HepG2 (cell line): ENCODE data around the gene NLRP6. TPM values are rescaled to one million over a fixed set of nuclear protein-coding genes. Genes with fewer than 3 reads are reported as not detected.

Source experiments
- ATAC-seq: fragments of 200-7000 bp; cut with Tn5 transposase; 3 replicates; pipeline ENCODE4 v1.9.1; 2020; ENCODE audit warnings: mild to moderate bottlenecking, moderate library complexity
- BruUV-seq: library from RNA; stranded (reverse); fragments of 400-500 nt; replicated peaks from 2 replicates; lab custom pipeline; 2021; lab: Mats Ljungman, UMichigan
- CTCF ChIA-PET: fragments of 300-600 bp; formaldehyde crosslinking; extraction: SDS; loops from one replicate; lab custom pipeline; 2021; ENCODE audit warnings: low total read pairs, inconsistent platforms, low intra/inter-chr PET ratio; lab: Yijun Ruan, JAX
- POLR2A ChIA-PET: fragments of 350-600 bp; sonication (Branson Sonifier 250); formaldehyde crosslinking; loops from one replicate; lab custom pipeline; 2020; ENCODE audit warnings: antibody characterized with exemption, inconsistent platforms; lab: Yijun Ruan, JAX
- DNase-seq: peaks from one replicate; pipeline ENCODE4 v3.0.0-alpha.2; 2015; ENCODE audit warnings: low spot score
- FAIRE-seq: peaks from 3 replicates; lab custom pipeline; 2011; peaks lifted over from hg19 to GRCh38; lab: Jason Lieb, UNC
- H2AFZ ChIP-seq: one replicate; pipeline ENCODE4 v1.6.1; 2011; ENCODE audit warnings: low read length, inconsistent platforms
- H3K27ac ChIP-seq: fragments of 300-600 bp; 3 replicates; pipeline ENCODE4 v1.8.0; 2011; ENCODE audit warnings: mixed run types, mild to moderate bottlenecking, mixed read lengths, low read length, inconsistent platforms; ENCODE audit not compliant: insufficient read depth; ENCODE audit errors: extremely low read length
- H3K27me3 ChIP-seq, 2 experiments: fragments of 200-600 bp in 1 of 2; 2 replicates in 1 of 2; 3 replicates in 1 of 2; pipeline versions ENCODE4 v1.6.0 to v1.8.0; 2011; ENCODE audit warnings: low read length in 2 of 2, mild to moderate bottlenecking in 2 of 2, moderate library complexity in 2 of 2, inconsistent platforms in 1 of 2; ENCODE audit not compliant: insufficient read depth in 2 of 2, control insufficient read depth in 1 of 2
- H3K36me3 ChIP-seq, 2 experiments: fragments of 200-600 bp in 1 of 2; replicated peaks in 1 of 2; 2 replicates in 1 of 2; 3 replicates in 1 of 2; pipeline versions ENCODE4 v1.5.1 to v1.8.0; 2011; ENCODE audit warnings: low read length in 2 of 2, inconsistent platforms in 1 of 2; ENCODE audit not compliant: insufficient read depth in 2 of 2, control insufficient read depth in 1 of 2
- H3K4me1 ChIP-seq: 2 replicates; pipeline ENCODE4 v1.5.1; 2012; ENCODE audit warnings: low read length, inconsistent platforms; ENCODE audit not compliant: insufficient read depth
- H3K4me2 ChIP-seq: 2 replicates; pipeline ENCODE4 v1.6.0; 2011; ENCODE audit warnings: low read depth, low read length, inconsistent platforms
- H3K4me3 ChIP-seq, 3 experiments: fragments of 200-600 bp in 1 of 3; sonication (generic), shearing (Covaris generic) in 1 of 3; replicated peaks in 1 of 3; 2 replicates each; pipeline ENCODE4 v1.5.1; 2011 to 2016; ENCODE audit warnings: low read length in 3 of 3, inconsistent platforms in 2 of 3, low read depth in 2 of 3, mild to moderate bottlenecking in 2 of 3, control low read depth in 1 of 3, mixed read lengths in 1 of 3; ENCODE audit not compliant: insufficient read depth in 1 of 3
- H3K79me2 ChIP-seq: one replicate; pipeline ENCODE4 v1.6.1; 2011; ENCODE audit warnings: low read length, inconsistent platforms; ENCODE audit not compliant: insufficient read depth
- H3K9ac ChIP-seq: 2 replicates; pipeline ENCODE4 v1.6.0; 2011; ENCODE audit warnings: mild to moderate bottlenecking, low read depth, low read length, inconsistent platforms; ENCODE audit not compliant: insufficient read depth
- H3K9me3 ChIP-seq: 2 replicates; pipeline ENCODE4 v1.5.1; 2012; ENCODE audit warnings: mild to moderate bottlenecking, low read length
- H4K20me1 ChIP-seq: 2 replicates; pipeline ENCODE4 v1.6.0; 2011; ENCODE audit warnings: inconsistent platforms, mild to moderate bottlenecking, low read length, moderate library complexity; ENCODE audit not compliant: insufficient read depth
- ATF7 ChIP-seq, 2 experiments: fragments of 450-650 bp in 1 of 2; sonication (generic) in 1 of 2; formaldehyde crosslinking in 1 of 2; IDR thresholded peaks; 2 replicates each; pipeline versions ENCODE4 v1.4.0 to v1.6.1; 2016 to 2020; ENCODE audit warnings: antibody characterized with exemption in 1 of 2, mild to moderate bottlenecking in 1 of 2, missing genetic modification reagents in 1 of 2
- FLYWCH1 ChIP-seq: sonication (generic); formaldehyde crosslinking; IDR thresholded peaks from 2 replicates; pipeline ENCODE4 v1.8.1; 2023; ENCODE audit warnings: mild to moderate bottlenecking, missing genetic modification reagents
- MEIS1 ChIP-seq: sonication (generic); formaldehyde crosslinking; IDR thresholded peaks from 2 replicates; pipeline ENCODE4 v1.9.0; 2021; ENCODE audit warnings: mild to moderate bottlenecking, missing genetic modification reagents, moderate library complexity, borderline replicate concordance
- PHF8 ChIP-seq: sonication (generic); formaldehyde crosslinking; IDR thresholded peaks from 2 replicates; pipeline ENCODE4 v1.5.0; 2020; ENCODE audit warnings: missing genetic modification reagents
- RBM22 ChIP-seq: fragments of 200-400 bp; formaldehyde crosslinking; optimal IDR thresholded peaks from 2 replicates; pipeline ENCODE3; 2017; ENCODE audit warnings: mild to moderate bottlenecking, low read length, moderate library complexity
- ZNF260 ChIP-seq: sonication (generic); formaldehyde crosslinking; IDR thresholded peaks from 2 replicates; pipeline ENCODE4 v1.4.0; 2020; ENCODE audit warnings: missing genetic modification reagents, low read depth, mild to moderate bottlenecking, borderline replicate concordance
- ZNF382 ChIP-seq: sonication (generic); formaldehyde crosslinking; IDR thresholded peaks from 2 replicates; pipeline ENCODE4 v1.5.0; 2020; ENCODE audit warnings: missing genetic modification reagents, mild to moderate bottlenecking, borderline replicate concordance
- ZNF556 ChIP-seq: sonication (generic); formaldehyde crosslinking; IDR thresholded peaks from 2 replicates; pipeline ENCODE4 v1.4.0; 2020; ENCODE audit warnings: mild to moderate bottlenecking, missing genetic modification reagents, borderline replicate concordance
- ZNF672 ChIP-seq: sonication (generic); formaldehyde crosslinking; IDR thresholded peaks from 2 replicates; pipeline ENCODE4 v1.8.1; 2022; ENCODE audit warnings: missing genetic modification reagents
- ZNF891 ChIP-seq: sonication (generic); formaldehyde crosslinking; IDR thresholded peaks from 2 replicates; pipeline ENCODE4 v1.5.0; 2020; ENCODE audit warnings: mild to moderate bottlenecking, missing genetic modification reagents
- WGBS: methylation state at CpG from one replicate; pipeline ENCODE4 v1.1.6; 2017; ENCODE audit warnings: low lambda C conversion rate; 5-methylcytosine and 5-hydroxymethylcytosine counted together
- in situ Hi-C: cut with HindIII; loops from 2 replicates; pipeline ENCODE4 v1.10.0; 2017; ENCODE audit warnings: low pct_unique_long_range_greater_than_20kb; ENCODE audit not compliant: extremely low pct_ligation_motif_present
- intact Hi-C: fragments of 100-400 bp; cut with micrococcal nuclease; formaldehyde crosslinking; loops from one replicate; pipeline ENCODE4 v1.10.0; 2022; ENCODE audit not compliant: unreplicated experiment
- polyA plus RNA-seq, 8 experiments: library from polyadenylated mRNA; depleted of rRNA in 3 of 8; stranded (reverse) in 7 of 8; unstranded in 1 of 8; fragments of >200 nt; fragmentation: Illumina TruSeq in 4 of 8; extraction: Trizol in 4 of 8; gene quantifications; 2 replicates each; pipeline versions ENCODE4 v1.2.1 to v1.2.3, GENCODE V29; 2011 to 2016; ENCODE audit warnings: low read depth in 4 of 8, missing spikeins in 1 of 8, mixed read lengths in 1 of 8; ENCODE audit not compliant: insufficient read depth in 1 of 8
- total RNA-seq, 5 experiments: library from RNA; depleted of rRNA; stranded (reverse); fragments of >200 nt; fragmentation: Illumina TruSeq; extraction: Trizol; gene quantifications; 2 replicates each; pipeline ENCODE4 v1.2.3, GENCODE V29; 2016; ENCODE audit warnings: low read depth in 1 of 5
- TF ChIP-seq, protein P1 (sequence below): sonication (generic); formaldehyde crosslinking; IDR thresholded peaks from 2 replicates; pipeline ENCODE4 v1.8.1; 2023; ENCODE audit warnings: mild to moderate bottlenecking, missing genetic modification reagents
- TF ChIP-seq, protein P2 (sequence below): IDR thresholded peaks from 2 replicates; pipeline ENCODE4 v1.6.1; 2016; ENCODE audit warnings: low read depth, control low read depth
- TF ChIP-seq, protein P3 (sequence below): sonication (generic); formaldehyde crosslinking; conservative IDR thresholded peaks from 2 replicates; pipeline ENCODE4 v1.8.0; 2022; ENCODE audit warnings: mild to moderate bottlenecking, moderate library complexity, missing genetic modification reagents

The NLRP6 gene
- total and polyA plus RNA-seq, 2 of the 13 experiments (the other 11 are each of a cell fraction or from before 2014, with no cell fraction given): not detected

DNA sequence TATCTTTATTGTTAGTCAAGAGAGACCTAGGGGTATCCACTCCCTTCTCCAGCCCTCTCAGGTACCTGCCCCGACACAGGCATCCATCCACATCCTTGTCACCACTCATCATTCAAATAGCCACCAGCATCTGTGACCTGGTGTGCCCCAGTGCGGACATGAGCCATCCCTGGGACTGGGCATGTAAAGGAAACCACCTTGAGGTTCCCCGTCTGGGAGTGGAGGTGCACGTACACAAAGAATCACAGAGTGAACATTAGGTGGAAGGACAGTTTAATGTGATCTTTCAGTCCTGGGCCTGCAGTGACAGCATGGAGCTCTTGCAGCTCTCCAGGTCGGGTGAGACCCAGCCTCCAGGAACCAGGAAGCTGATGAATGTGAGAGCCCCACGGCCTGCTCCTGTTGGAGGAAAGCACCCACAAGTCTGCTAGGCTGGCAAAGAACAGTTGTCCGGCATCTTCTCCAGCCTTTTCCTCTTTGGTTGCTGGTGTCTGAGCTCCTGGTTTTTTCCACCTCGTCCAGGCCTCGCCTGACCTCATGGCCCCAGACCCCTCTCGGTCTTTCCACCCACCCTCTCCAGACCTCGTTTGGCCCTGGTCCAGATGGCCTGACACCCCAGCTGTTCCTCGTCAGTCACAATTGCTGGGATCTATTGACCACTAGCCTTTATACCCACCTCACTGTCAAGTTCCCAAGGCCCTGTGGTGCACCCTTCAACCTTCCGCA is 24.9 kb upstream of the NLRP6 start:
- H2AFZ ChIP-seq: no peak overlapping the region
- in situ Hi-C loops: no loop called here
- no TSS peak for BruUV-seq
- POLR2A ChIA-PET: no interaction called here
- no peak overlapping the region for H3K4me2 ChIP-seq
- no peak for ATAC-seq
- H3K9ac ChIP-seq: no peak overlapping the region
- no peak for DNase-seq
- H3K36me3 ChIP-seq: peaks cover 28 to 40% of the 10 kb centered on the region in 2 experiments; a peak in 4 of 5 replicates
- peaks cover 8% of the 10 kb centered on the region; the same call in 1 of the 2 replicates for H3K4me1 ChIP-seq
- H3K27ac ChIP-seq: no peak overlapping the region
- H3K79me2 ChIP-seq: no peaks in the 10 kb centered on the region
- H3K27me3 ChIP-seq: no peaks in the 10 kb centered on the region
- WGBS: 92% methylated on average over 12 of the region's 13 CpGs
- no peak for FAIRE-seq
- no peak overlapping the region for H3K4me3 ChIP-seq
- CTCF ChIA-PET: no interaction called here
- peak; percentile 72 for TF ChIP-seq RBM22
- no peak for TF ChIP-seq PHF8 (CRISPR knock-in tag)
- TF ChIP-seq, protein P1, sequence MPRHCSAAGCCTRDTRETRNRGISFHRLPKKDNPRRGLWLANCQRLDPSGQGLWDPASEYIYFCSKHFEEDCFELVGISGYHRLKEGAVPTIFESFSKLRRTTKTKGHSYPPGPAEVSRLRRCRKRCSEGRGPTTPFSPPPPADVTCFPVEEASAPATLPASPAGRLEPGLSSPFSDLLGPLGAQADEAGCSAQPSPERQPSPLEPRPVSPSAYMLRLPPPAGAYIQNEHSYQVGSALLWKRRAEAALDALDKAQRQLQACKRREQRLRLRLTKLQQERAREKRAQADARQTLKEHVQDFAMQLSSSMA: no peak
- TF ChIP-seq FLYWCH1 (CRISPR knock-in tag): no peak
- no peak for TF ChIP-seq ZNF260 (CRISPR knock-in tag)
- no peak for TF ChIP-seq ZNF672 (CRISPR knock-in tag)
- TF ChIP-seq ZNF891 (CRISPR knock-in tag): no peak
- TF ChIP-seq, all 625 proteins: peak for 1
- H4K20me1 ChIP-seq: no peaks in the 10 kb centered on the region
- H3K9me3 ChIP-seq: no peaks in the 10 kb centered on the region
- intact Hi-C loops: no loop called here

DNA sequence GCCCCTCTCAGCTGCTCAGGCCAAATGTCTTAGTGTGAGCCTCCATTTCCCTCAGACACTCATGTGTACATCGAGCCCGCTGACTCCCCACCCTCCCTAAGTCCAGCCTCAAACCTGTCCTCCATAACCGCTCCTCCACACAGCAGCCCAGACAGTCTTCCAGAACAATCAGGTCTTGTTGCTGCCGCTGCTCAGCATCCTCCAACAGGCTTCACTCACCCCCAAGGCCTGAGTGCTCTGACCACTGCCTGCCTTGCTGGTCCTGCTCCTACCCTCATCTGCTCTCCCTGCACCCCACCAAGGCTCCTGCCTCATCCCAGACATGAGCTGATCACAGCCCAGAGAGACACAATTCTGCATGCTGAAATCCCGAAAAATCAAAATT is 24.3 kb upstream of the NLRP6 start:
- Histone ChIP-seq H3K9me3 (no peaks in the 10 kb centered on the region), H3K4me1 (peaks cover 8% of the 10 kb centered on the region; the same call in 1 of the 2 replicates), H2AFZ (no peak overlapping the region), H3K9ac (no peak overlapping the region), H4K20me1 (no peaks in the 10 kb centered on the region), H3K27ac (no peak overlapping the region), H3K4me3 (no peak overlapping the region), H3K36me3 (peaks cover 24 to 34% of the 10 kb centered on the region in 2 experiments; a peak in 4 of 5 replicates), H3K27me3 (no peaks in the 10 kb centered on the region), H3K79me2 (no peaks in the 10 kb centered on the region), H3K4me2 (no peak overlapping the region)
- DNase-seq (no peak), FAIRE-seq (no peak), ATAC-seq (no peak)
- intact Hi-C loops: no loop called here
- TF ChIP-seq ATF7 (IDR thresholded peaks at IDR 0.05) (no peak), ATF7 (CRISPR knock-in tag; IDR thresholded peaks at IDR 0.05) (no peak), ZNF556 (CRISPR knock-in tag) (no peak), MEIS1 (CRISPR knock-in tag) (no peak), ZNF382 (CRISPR knock-in tag) (no peak)
- TF ChIP-seq, protein P2, sequence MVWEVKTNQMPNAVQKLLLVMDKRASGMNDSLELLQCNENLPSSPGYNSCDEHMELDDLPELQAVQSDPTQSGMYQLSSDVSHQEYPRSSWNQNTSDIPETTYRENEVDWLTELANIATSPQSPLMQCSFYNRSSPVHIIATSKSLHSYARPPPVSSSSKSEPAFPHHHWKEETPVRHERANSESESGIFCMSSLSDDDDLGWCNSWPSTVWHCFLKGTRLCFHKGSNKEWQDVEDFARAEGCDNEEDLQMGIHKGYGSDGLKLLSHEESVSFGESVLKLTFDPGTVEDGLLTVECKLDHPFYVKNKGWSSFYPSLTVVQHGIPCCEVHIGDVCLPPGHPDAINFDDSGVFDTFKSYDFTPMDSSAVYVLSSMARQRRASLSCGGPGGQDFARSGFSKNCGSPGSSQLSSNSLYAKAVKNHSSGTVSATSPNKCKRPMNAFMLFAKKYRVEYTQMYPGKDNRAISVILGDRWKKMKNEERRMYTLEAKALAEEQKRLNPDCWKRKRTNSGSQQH (CRISPR knock-in tag): no peak
- TF ChIP-seq, protein P3, sequence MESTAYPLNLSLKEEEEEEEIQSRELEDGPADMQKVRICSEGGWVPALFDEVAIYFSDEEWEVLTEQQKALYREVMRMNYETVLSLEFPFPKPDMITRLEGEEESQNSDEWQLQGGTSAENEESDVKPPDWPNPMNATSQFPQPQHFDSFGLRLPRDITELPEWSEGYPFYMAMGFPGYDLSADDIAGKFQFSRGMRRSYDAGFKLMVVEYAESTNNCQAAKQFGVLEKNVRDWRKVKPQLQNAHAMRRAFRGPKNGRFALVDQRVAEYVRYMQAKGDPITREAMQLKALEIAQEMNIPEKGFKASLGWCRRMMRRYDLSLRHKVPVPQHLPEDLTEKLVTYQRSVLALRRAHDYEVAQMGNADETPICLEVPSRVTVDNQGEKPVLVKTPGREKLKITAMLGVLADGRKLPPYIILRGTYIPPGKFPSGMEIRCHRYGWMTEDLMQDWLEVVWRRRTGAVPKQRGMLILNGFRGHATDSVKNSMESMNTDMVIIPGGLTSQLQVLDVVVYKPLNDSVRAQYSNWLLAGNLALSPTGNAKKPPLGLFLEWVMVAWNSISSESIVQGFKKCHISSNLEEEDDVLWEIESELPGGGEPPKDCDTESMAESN (CRISPR knock-in tag): no peak
- BruUV-seq: no TSS peak
- in situ Hi-C loops: no loop called here
- ChIA-PET POLR2A (no interaction called here), CTCF (no interaction called here)
- 95% methylated on average over 5 of the region's 5 CpGs for WGBS
